Stimulated activated naive CD8-positive, alpha-beta T cell treated with anti-CD3 and anti-CD28 coated beads, Interleukin-15, Interleukin-2, amounts not matched to agents 100 ng/mL and 50 ng/mL, for 24 hours (primary cell): ENCODE results near the gene ARSG.

Experiments used
- H3K27ac Mint-ChIP-seq: one replicate; pipeline ENCODE4 v1.8.0; 2021; ENCODE audit warnings: mild to moderate bottlenecking, mixed read lengths
- H3K27me3 Mint-ChIP-seq: one replicate; pipeline ENCODE4 v1.8.0; 2021; ENCODE audit warnings: mixed read lengths
- H3K36me3 Mint-ChIP-seq: one replicate; pipeline ENCODE4 v1.8.0; 2021; ENCODE audit warnings: low read depth, mixed read lengths
- H3K4me1 Mint-ChIP-seq: one replicate; pipeline ENCODE4 v1.8.0; 2021; ENCODE audit warnings: low read depth, mixed read lengths
- H3K4me3 Mint-ChIP-seq: one replicate; pipeline ENCODE4 v1.8.0; 2021; ENCODE audit warnings: mild to moderate bottlenecking, mixed read lengths
- H3K9me3 Mint-ChIP-seq: one replicate; pipeline ENCODE4 v1.8.0; 2021; ENCODE audit warnings: mixed read lengths

Gene ARSG

DNA sequence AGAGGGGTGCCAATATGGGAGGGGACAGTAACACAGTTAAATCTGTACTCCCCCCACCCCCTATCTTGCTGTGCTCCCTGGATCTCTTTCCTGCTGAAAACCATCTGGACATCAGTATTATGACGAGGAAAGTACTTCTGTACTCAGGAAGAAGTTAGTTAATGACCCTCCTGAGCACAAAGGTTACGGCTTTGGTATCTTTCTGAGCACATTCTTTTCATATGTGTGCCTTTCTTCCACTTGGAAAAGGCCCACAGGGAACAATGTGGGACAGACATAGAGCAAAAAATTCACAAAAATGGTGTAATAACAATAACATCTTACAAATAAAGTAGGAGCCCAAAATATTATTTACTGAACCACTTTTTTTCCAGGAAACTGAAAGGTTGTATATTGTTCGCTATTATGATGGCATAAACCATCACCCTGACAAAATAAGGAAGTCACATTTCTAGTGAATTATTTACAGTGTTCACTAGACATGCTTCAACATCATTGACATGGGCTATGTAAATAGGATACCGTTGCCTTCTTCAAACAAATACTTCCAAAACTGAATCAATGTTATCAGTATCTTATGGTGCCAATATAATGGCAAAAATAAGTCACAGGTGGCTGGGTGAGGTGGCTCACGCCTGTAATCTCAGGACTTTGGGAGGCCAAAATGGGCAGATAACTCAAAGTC is 160.5 kb downstream of the ARSG start:
- H3K36me3 Mint-ChIP-seq: no peaks in the 10 kb centered on the region
- no peaks in the 10 kb centered on the region for H3K9me3 Mint-ChIP-seq
- H3K27me3 Mint-ChIP-seq: no peaks in the 10 kb centered on the region
- H3K27ac Mint-ChIP-seq: no peak overlapping the region
- H3K4me3 Mint-ChIP-seq: no peak overlapping the region
- H3K4me1 Mint-ChIP-seq: peaks cover 16% of the 10 kb centered on the region

DNA sequence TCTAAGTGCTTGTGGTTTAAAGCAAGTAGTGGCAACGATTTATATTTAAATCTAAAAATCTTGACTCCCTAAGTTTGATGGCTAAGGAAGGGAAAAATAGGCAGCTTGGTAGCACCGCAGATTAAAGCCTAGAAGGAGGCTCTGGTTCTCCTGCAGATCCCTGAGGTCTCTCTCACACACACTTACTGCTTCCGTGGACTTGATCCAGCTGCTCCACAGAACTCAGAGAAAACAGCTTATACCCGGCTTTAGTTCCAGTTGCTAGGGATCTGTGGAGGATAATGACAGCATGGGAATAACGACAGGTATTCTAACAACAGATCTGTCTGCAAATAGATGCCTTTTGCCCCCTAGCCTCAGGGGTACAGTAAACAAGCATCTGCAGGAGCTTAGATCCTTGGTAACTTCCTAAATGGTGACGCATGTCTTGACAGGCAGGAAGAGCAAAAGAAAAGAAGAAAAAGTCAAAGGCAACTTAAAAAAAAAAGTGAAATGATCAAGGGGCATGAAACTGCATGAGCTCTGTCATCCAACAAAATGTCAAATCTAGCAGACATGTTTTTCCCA is 161.5 kb downstream of the ARSG start:
- H3K36me3 Mint-ChIP-seq: no peaks in the 10 kb centered on the region
- H3K9me3 Mint-ChIP-seq: no peaks in the 10 kb centered on the region
- no peak overlapping the region for H3K27ac Mint-ChIP-seq
- peaks cover 19% of the 10 kb centered on the region for H3K4me1 Mint-ChIP-seq
- no peak overlapping the region for H3K4me3 Mint-ChIP-seq
- H3K27me3 Mint-ChIP-seq: no peaks in the 10 kb centered on the region

DNA sequence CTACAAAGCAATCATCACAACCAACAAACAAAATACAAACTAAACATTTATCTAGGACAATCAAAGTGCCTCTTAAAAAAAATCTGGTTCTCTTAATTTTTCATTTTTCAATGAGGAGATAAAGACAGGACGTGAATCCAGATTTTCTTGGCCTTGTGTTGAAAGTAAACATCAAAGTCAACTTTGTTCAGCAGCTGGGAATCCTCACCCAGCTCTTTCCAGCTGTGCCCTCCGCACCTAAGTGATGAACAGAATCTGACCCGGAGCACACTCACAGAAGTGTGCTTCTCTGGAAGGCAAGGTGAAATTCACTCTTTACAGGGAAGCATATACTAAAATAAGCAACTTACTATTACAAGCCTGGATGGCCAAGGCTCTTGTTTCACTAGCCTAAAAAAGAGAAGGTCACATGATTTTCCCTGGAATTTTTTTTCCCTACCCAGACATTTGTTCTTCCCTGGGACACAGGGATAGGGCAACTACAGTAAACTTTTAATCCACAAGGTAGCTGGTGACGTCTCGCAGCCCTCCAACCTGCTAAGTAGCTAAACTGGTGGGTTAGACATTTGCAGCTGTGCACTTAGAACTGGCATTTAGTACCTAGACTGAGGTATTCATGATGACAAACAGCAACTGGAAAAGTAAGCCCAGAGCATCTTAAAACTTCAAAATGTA is 162.8 kb downstream of the ARSG start:
- Mint-ChIP-seq H3K9me3 (no peaks in the 10 kb centered on the region), H3K4me1 (peaks cover 30% of the 10 kb centered on the region), H3K36me3 (no peaks in the 10 kb centered on the region), H3K4me3 (no peak overlapping the region), H3K27me3 (no peaks in the 10 kb centered on the region), H3K27ac (no peak overlapping the region)

DNA sequence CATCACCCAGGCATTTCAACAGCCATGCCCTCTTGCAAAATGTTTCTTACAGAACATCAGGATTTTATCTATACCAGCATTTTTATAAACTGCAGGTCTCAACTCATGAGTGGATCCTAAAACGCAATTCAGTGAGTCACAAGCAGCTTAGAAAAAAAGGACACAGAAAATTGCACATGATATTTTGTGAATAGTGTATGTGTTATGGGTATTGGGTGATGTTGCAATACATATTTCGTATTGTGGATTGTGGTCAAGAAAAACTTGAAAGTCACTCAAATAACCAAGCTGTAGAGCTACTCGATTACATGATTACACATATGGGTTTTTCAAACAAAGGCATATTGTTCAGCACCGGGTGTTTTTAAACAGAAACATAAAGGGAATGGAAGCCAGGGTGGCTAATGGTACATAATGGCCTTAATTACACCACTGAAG is 164.6 kb downstream of the ARSG start:
- Mint-ChIP-seq H3K36me3 (no peaks in the 10 kb centered on the region), H3K4me3 (peak overlapping the region; percentile 80), H3K27ac (no peak overlapping the region), H3K27me3 (no peaks in the 10 kb centered on the region), H3K4me1 (peaks cover 47% of the 10 kb centered on the region), H3K9me3 (no peaks in the 10 kb centered on the region)

DNA sequence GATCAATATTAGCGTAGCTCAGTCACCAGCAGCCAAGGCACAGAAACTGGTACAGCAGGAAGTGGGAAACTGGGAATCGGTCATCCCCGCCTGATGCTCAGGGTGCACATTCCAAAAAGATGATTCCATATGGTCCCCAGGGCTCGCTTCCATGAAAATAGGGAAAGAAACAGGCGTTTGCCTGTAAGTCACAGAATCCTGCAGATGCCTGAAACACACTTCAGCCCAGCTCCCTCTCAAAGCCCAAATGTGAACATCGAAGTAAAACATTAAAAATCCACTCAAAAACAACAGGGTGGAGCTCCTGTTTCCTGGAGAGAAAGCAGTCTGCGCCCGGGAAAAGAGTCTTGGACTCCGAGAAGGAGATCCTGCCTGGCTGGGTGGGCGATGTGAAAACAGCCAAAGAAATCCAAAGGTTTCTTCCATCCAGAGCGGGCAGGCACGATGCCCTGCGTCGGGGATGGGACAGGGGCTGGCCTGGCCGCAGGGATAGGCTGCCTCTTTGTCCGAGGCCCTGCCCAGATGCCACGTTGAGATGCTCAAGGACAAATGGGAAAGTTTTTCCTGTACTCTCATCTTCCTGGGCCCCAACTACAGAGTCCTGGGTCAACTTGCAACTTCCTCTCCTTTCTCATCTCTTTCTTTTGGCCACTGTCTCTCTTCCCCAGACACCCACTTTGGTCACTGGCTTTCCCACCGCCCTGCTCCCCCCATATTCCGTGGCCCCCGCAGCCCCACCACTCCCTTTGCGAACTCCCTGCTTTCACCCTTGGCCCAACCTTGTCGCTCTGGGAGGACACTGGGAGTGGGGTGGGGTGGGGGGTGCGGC is 165.3 kb downstream of the ARSG start:
- peaks cover 53% of the 10 kb centered on the region for H3K4me1 Mint-ChIP-seq

DNA sequence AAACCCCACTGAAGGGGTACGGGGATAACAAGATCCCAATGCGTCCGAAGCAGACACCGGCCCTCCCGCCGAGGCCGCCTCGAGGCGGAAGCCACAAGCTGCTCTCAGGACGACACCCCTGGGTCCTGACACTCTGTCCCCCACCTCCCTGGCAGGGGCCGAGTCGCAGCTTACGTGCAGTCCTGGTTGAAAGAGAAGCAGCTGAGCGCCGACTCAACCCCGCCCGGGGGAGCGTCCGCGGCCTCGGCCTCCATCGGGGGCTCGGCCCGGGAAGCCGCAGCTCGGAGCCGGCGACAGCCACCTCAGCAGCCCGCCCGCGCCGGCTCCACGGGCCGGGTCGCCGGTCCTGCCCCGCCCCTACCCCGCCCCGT is 165.9 kb downstream of the ARSG start, which contains the start of gene WIPI1:
WIPI1 (minus strand) TSS at position 329 of the 371 bp plus-strand sequence; CDS start at position 254, 75 bp downstream.
- Mint-ChIP-seq H3K27me3 (no peaks in the 10 kb centered on the region), H3K4me3 (peak within 1 kb of the TSS; percentile 80), H3K9me3 (no peaks in the 10 kb centered on the region), H3K27ac (peak within 1 kb of the TSS; percentile 24), H3K4me1 (peaks cover 59% of the 10 kb centered on the region), H3K36me3 (no peaks in the 10 kb centered on the region)

More for the DNA sequence above, 165.3 kb downstream of the ARSG start:
- H3K36me3 Mint-ChIP-seq: no peaks in the 10 kb centered on the region
- no peaks in the 10 kb centered on the region for H3K9me3 Mint-ChIP-seq
- no peak overlapping the region for H3K27ac Mint-ChIP-seq
- H3K4me3 Mint-ChIP-seq: peak overlapping the region; percentile 80
- H3K27me3 Mint-ChIP-seq: no peaks in the 10 kb centered on the region

DNA sequence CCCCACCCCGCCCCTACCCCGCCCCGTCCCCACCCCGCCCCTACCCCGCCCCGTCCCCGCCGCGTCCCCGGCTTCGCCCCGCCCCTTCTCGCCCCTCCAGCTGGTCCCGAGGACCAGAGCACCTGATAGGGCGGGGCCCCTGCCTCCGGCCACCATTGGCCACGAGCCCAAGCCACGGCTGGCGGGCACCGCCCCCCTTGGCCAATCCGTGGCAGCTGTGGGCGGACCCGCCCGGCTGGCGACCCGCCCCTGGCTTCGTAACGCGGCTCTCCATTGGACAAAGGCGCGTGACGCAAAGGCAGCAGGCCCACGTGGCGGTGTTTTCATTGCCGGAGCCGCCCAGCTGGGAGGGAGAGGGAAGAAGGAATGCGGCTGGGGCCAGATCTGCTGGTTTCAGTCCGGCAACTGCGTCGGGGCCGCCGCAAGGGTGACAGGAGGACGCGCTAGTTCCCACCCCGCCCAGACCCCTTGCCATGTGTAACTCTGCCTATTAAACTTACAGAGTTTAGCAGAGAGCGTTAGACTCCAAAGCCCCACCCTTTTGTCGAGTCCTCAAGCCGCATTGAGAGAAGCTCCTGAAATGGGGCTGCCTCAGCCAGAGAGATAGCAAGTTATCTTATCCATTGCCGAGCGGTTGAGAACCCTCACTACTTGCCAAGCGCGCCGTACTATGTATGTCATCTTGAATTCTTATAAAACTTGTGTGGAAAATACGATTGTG is 166.4 kb downstream of the ARSG start:
- Mint-ChIP-seq H3K9me3 (no peaks in the 10 kb centered on the region), H3K4me1 (peaks cover 65% of the 10 kb centered on the region), H3K27me3 (no peaks in the 10 kb centered on the region), H3K36me3 (no peaks in the 10 kb centered on the region), H3K4me3 (peak overlapping the region; percentile 77), H3K27ac (peak overlapping the region; percentile 24)

DNA sequence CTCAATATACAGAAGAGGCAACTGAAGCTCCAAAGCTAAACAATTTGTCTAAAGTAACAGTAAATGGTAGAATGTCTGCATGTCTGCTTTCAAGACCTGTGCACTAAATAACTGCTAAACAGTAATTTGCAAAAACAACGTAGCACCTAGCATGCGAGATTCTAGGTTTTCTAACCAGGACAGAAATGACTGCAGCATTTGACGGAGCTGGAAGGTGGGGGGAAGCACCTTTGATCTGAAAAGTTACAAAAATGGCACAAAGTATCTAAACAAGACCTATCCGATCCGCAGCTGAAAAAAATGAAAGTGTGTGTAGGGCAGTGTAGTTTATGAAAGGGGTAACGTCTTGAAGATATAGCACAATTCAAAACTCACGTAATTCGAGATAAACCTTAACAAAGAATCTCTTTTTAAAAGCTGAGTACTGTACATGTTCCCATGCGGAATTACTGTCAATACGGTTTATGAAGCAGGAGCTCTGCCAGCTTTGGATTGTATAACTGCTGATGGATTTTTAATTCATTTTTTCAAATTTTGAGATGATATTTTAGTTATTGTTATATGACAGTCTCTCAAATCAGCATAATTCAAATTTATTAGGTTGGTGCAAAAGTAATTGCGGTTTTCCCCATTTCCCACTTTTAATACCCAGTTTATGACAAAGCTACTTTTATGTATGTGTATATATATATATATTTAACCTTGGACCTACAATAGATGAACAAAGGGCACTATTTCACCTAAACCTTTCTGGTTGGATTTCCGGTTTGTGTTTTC is 167.2 kb downstream of the ARSG start:
- H3K4me1 Mint-ChIP-seq: peaks cover 66% of the 10 kb centered on the region
- H3K27me3 Mint-ChIP-seq: no peaks in the 10 kb centered on the region
- peak overlapping the region; percentile 24 for H3K27ac Mint-ChIP-seq
- H3K36me3 Mint-ChIP-seq: no peaks in the 10 kb centered on the region
- H3K9me3 Mint-ChIP-seq: no peaks in the 10 kb centered on the region
- H3K4me3 Mint-ChIP-seq: peak overlapping the region; percentile 77

DNA sequence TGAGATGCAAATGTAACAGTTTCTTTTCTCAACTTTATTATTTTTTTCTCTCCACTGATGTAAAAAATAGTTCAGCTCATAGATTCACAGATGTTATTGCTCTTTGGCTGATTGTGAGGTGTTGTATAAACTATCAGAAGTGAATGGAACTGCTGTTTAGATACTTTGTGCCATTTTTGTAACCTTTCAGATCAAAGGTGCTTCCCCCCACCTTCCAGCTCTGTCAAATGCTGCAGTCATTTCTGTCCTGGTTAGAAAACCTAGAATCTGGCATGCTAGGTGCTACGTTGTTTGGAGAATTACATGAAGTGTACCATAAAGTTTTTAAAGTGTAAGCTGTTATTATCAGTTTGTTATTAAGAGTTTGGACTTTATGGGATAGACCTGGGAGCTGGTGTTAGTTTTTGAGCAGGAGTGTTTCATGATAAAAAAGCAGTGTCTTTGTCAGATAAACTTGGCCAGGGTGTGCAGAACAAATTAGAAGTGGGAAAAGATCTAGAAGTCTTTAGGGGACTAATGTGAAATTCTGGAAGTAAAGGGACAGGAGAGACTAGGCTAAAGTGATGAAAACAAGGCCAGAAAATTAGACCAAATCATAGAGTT is 167.8 kb downstream of the ARSG start:
- H3K4me3 Mint-ChIP-seq: no peak overlapping the region

DNA sequence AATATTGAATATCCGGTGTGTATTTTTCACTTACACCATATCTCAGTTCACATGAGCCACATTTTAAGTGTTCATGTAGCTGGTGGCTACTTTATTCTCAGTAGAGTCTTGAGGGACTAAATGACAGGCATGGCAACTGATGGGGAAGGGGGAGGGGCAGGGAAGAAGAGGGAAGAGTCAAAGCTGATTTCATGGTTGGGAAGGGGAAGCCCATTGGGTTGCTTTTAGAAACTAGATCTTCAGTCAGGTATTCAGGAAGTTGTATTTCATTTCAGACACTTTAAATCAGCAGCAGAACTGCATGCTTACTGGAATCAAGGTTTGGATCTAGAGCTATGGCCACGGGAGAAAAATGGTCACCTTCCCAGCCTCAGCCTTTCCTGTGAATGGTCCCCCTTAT is 168.9 kb downstream of the ARSG start:
- Mint-ChIP-seq H3K4me3 (peak overlapping the region; percentile 49), H3K4me1 (peaks cover 66% of the 10 kb centered on the region), H3K36me3 (no peaks in the 10 kb centered on the region), H3K27ac (peak overlapping the region; percentile 96), H3K27me3 (no peaks in the 10 kb centered on the region), H3K9me3 (no peaks in the 10 kb centered on the region)

More for the DNA sequence above, 167.8 kb downstream of the ARSG start:
- Mint-ChIP-seq H3K27me3 (no peaks in the 10 kb centered on the region), H3K36me3 (no peaks in the 10 kb centered on the region), H3K4me1 (peaks cover 66% of the 10 kb centered on the region), H3K9me3 (no peaks in the 10 kb centered on the region), H3K27ac (no peak overlapping the region)

DNA sequence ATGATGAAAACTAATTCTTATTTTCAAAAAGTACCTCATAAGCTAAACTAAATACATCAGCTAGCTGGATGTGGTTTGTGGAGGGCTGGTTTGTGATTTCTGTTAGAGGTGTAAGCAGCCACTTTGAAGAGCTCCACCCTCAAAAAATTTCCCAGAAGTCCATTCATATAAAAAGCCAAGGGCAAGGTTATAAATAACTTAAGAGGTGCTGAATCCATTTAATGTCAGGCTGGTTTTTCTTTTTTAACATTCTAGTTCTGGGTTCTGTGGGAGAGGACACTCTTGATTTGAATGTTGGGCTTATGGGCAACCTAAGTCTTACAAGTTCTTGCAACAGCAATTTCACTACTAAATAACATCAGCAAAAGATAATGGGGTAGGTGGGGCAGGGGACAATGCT is 169.4 kb downstream of the ARSG start:
- Mint-ChIP-seq H3K27me3 (no peaks in the 10 kb centered on the region), H3K4me1 (peaks cover 67% of the 10 kb centered on the region), H3K27ac (peak overlapping the region; percentile 96), H3K4me3 (peak overlapping the region; percentile 49), H3K9me3 (no peaks in the 10 kb centered on the region), H3K36me3 (no peaks in the 10 kb centered on the region)

DNA sequence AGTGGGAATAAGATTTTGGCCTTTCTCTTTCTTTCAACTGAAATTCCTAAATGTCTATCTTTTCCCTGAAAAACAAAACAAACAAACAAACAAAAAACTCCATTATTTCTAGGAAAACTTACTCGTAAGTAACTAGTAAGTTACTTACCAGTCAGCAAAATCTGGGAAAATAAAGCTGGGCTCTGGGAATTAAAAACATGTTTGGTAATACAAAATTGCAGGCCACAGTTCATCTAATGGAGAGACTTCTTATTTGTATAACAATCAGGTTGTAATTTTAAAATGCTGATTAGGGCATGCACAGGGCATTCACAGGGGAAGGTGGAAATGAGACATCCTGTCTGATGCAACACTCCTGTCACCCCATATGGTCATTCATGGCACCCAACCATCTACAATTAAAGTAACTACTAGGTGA is 169.8 kb downstream of the ARSG start:
- H3K27me3 Mint-ChIP-seq: no peaks in the 10 kb centered on the region
- H3K4me1 Mint-ChIP-seq: peaks cover 67% of the 10 kb centered on the region
- H3K9me3 Mint-ChIP-seq: no peaks in the 10 kb centered on the region
- H3K27ac Mint-ChIP-seq: peak overlapping the region; percentile 96
- peak overlapping the region; percentile 49 for H3K4me3 Mint-ChIP-seq
- H3K36me3 Mint-ChIP-seq: no peaks in the 10 kb centered on the region

DNA sequence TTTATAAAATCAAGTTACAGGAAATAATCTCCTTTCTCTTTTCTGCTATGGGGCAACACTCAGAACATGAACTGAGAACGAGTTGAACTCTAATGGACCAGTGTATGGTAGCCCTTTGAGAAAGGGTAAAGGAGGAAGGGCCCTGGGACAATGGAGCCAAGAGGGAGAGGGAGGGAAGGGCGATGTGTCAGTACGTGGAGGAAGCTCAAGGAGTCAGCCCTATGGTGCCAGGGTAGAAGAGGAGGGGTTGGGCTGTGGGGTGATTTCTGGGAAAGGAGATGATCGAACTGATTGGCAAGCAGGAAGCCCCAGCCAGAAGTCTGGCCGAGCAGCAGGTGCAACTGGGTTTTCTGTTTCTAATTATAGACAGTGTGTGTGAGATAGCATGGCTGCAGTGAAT is 170.3 kb downstream of the ARSG start:
- peak overlapping the region; percentile 49 for H3K4me3 Mint-ChIP-seq

More for the DNA sequence above, 170.3 kb downstream of the ARSG start:
- Mint-ChIP-seq H3K27ac (peak overlapping the region; percentile 96), H3K36me3 (no peaks in the 10 kb centered on the region), H3K4me1 (peaks cover 62% of the 10 kb centered on the region), H3K9me3 (no peaks in the 10 kb centered on the region), H3K27me3 (no peaks in the 10 kb centered on the region)
